ENCODE measurements around the gene WWTR1. TPM values are rescaled to one million over a fixed set of nuclear protein-coding genes. Genes with fewer than 3 reads are reported as not detected.

WWTR1 gene
- total RNA-seq, 1 donor from 2014 or later = 111 TPM

- DNase-seq = peak; percentile 64
These were observed 3.6 kb downstream of the WWTR1 start for GRCh38 chr3:149654188-149654601.

DNA sequence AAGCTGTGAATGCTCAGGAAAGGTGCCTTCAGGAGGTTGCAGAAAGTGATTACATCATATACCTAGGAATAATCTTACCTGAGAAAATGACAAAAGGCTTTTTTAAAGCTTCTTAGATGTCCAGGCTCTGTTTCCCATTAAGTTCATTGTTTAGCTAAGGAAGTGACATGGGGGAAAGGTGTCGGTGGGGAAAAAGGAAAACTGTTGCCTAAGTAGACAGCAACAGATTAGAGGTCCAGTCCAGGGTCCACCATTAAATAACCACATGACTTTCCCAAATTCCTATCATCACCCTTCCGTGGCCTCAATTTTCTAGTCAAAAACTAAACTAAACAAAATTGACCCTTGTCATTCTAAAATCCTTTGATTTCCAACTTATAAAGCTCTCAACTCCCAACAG is 4.3 kb downstream of the WWTR1 start:
- DNase-seq = peak; percentile 62

DNA sequence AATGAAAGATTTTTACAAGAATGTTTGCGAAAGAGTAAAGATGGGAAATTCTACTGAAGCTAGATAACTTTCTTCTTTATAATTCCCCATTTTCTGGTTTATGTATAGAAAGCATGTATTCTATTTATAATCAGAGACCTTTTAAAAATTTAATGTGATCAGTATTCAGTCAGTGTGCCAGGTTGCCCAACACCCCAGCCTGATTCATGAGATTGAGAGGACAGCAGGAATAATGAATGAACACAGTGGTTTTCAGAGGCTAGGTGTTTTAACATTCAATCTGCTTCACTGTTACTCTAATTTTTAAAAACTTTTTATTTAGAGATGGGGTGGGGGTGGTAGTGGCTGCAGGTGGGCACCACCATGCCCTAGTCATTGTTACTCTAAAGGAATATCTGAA is 4.7 kb downstream of the WWTR1 start:
- no peak for DNase-seq

DNA sequence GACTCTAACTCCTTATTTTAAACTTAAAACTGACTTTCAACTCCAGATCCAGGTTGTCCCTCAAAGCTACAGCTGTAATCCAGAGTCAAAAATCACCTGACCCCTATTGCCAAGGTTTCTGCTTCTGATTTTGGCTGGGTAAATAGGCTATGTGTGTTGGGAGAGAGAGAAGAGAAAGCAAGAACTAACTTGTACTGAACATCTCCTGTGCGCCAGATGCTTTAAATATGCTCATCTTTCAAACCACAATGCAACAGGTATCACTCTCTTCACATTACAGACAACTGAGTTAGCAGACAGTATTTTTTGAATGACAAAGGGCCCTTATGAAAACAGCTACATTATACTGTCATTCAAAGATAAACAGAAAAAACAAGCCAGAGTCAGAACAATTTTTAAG is 7.0 kb downstream of the WWTR1 start:
- no peak for DNase-seq

GRCh38 chr3:149648525-149648924 is 9.3 kb downstream of the WWTR1 start:
- peak; percentile 87 for DNase-seq

DNA sequence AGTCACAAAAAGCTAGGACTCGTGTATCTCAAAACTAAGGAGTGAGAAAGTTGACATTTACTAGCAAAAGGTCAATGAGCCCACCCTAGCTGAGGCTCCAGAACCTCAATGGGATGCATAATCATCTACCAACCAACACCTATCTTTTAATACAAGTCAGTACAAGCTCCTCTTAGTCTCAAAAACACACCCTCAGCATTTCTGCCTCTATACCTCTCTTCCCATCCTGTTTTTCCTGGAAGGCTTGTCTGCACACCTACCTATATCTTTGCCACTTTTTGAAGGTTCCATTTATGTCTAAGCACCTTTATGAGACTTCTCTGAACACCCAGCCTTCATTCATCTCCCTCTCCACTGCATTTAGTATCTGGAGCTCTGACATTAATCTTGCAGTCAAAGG is 10.0 kb downstream of the WWTR1 start:
- DNase-seq = no peak

DNA sequence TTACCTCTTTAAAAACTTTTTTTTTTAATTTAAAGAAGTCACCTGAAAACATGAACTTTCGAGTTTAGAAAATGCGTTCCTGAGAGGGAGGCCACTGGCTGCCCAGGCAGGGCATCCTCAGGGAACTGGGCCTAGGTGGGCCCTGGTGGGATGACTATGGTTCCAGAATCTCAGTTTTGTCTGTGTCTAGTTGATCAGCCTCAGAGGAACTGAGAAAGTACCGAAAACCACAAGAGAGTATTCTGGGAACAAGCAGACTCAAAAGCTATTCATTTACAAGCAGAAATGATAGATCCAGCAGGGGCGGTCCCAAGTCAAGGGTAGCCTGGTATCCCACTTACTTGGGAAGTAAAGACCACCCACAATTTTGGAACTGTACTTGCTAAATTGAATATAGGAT is 10.5 kb downstream of the WWTR1 start:
- no peak for DNase-seq

DNA sequence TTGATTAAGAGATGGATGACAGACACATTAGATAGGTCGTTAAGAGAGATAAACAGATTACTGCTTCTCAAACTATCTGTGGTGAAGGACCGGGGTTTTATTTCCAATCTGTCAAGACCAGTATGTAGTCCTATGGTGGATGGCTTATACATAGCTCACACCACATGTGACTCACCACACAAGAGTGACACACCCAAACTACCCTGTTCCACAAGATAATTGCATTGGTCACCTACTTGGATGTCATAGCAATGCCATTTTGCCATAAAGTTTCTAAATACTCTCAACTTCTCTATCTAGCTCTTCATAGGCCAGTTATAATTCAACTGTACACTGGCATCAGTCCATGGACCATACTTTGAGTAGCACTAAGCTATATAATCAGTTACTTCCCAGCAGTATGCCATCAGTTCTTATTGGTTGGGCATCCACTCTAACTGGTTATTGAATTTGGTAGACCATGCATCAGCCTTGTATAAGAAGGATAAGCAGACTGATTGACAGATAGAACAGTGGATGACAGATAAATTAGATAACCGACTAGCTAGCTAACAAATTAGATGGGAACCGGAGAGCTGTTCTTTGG is 11.6 kb downstream of the WWTR1 start:
- no peak for DNase-seq

GRCh38 chr3:149643963-149644362 is 13.9 kb downstream of the WWTR1 start:
- no peak for DNase-seq

DNA sequence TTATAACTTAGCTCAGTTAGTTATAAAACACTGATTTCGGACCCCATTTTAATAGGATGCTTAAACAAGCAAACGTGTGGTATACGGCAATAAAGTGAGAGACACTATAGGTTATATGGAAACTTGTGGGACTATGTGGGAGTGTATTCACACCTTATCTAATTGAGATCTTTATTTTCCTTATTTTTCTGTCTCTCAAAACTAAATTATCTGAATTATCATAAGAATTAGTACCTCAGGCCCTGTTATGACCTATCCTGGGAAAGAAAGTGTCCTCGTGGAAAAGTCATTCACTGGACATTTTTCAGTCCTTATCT is 14.4 kb downstream of the WWTR1 start:
- no peak for DNase-seq

GRCh38 chr3:149640976-149641728 is 16.7 kb downstream of the WWTR1 start:
- no peak for DNase-seq

- no peak for DNase-seq
These were observed 18.7 kb downstream of the WWTR1 start for GRCh38 chr3:149639093-149639486.

DNA sequence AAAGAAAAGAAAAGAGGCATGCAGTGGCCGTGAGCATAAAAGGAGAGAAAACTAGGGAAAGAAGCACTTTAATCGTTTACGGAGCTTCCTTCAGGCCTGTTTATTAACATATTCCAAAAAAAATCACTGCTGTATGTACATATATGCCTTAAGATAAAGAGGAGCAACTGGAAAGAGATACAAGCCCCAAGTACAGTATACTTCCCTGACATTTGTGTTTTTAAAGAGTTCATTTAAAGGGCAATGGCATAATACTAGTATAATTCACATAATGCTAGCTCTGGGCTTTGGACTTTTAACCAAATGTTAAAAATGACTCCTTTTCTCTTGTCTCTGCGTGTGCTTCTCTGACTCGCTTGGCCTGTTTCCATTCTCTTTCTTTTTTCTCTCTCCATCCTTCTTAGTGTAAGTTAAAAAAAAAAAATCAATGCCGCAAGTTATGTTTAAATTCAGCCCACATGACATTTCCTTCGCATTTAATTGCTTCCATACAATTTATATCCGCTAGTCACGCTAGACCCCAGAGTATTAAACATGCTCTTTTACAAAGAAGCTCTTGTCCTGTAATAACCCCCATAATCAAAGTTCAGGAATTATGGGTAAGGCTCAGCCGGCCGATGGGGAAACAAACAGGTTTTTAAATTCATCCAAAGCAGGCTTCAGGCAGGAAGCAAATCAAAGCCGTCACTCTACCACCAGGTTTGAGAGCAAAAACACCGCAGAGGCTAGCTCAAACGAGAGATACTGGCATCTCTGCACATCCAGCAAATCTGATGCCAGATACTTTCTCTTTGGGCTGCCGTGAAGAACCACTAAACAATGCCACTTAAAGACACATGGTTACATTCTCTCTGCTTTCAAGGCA is 19.4 kb downstream of the WWTR1 start:
- peak; percentile 56 for DNase-seq

GRCh38 chr3:149635396-149635795 is 22.4 kb downstream of the WWTR1 start:
- no peak for DNase-seq

DNA sequence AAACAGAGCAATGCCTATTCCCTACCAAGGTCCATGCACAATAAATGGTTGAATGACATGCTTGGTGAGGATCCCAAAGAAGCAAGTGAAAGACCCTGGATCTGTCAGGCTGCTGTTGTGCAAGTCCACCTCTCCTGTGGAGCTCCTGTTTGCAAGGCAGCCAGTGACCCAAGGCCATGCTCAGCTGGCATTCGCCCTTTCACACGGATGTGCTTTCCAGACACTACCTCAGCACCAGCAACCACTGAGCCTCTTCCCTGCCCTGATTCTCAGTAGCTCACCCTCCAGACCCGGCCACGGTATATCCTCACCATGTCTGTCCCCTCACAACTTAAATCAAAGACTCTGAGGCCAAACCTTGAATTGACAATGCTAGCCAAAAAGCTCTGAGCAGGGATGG is 23.3 kb downstream of the WWTR1 start:
- DNase-seq = no peak

DNA sequence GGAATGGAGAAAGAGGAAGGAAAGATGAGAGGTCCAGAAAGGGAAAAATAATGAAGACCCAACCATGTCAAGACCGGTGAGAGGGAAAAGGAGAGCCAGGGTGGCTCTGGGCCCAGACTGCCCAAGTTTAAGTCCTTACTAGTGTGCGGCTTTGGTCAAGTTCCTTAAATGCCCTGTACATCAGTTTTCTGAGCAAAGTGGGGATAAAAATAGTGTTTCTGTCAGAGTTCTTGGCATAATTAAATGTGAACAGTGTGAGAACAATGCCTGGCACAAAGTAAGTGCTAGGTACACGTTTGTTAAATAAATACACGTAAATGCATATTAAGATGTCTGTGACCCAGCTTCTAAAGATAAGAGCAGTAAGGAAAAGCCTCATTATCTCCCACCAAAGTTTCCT is 23.8 kb downstream of the WWTR1 start:
- DNase-seq = no peak

GRCh38 chr3:149632225-149632624 is 25.6 kb downstream of the WWTR1 start:
- DNase-seq = peak; percentile 64

DNA sequence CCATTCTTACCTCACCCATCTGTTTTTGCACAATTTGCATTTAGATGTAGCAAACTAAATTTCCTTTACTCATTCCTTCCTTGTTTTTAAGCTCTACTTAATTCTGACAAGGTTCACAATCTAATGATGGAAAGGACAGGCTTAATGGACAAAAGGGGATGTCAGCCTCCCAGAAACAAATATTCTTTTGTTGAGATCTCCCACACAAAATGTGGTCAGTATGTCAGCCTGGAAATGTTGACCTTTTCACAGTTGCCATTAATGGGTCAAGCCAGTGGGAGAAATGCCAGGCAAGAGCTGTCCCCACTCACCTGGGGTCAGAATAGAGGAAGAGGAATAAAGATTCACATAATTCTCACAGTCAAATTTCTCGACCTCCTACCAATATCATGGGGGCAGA is 27.0 kb downstream of the WWTR1 start:
- DNase-seq = no peak

- no peak for DNase-seq
These were observed 28.7 kb downstream of the WWTR1 start for GRCh38 chr3:149628957-149629670.

DNA sequence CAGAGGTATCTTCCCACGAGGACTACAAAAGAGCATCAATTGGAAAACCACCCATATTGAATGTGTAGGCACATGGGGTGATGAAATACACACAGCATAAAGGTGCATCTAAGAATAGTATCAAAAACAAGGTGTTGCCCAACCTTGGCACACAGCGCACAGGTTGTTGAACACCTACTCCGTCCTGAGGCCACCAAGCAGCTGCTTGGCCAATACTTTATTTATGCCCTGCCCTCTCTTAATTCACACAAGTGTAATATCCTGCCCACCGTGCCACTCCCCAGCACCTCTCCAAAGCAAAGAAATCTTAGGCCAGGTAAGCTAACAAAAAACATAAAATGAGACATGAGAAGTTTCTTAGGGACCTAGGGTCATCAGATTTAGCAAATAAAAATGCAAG is 31.2 kb downstream of the WWTR1 start:
- DNase-seq = no peak

DNA sequence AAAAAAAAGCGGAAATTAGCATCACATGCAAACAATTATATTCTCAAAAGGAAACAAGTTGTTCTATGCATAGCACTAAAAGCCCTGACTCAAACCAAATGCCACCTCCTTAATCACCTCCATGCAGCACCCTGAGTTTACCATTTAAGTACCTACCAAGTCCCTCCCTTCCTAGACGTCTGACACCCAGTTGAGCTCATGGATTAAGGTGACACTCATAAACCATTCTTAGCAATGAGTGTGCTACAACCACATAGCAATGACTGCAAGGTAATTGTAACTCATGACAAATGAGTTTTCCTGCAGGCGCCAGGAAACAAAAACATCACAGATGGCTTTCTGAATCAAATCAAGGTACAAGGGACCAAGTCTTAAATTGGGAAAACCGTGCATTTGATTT is 32.0 kb downstream of the WWTR1 start:
- DNase-seq = peak; percentile 71

GRCh38 chr3:149623824-149624223 is 34.0 kb downstream of the WWTR1 start:
- DNase-seq = no peak
